Lower lobe of right lung (tissue), 2 donors: ENCODE measurements around the gene SHC3. TPM values are rescaled to one million over a fixed set of nuclear protein-coding genes. Genes with fewer than 3 reads are reported as not detected.
A peak's percentile ranks its signal among the peaks of the same experiment; 100 is the strongest.

Experiments used
- ATAC-seq, 2 donors: fragments of 200-7000 bp; cut with Tn5 transposase; one replicate each; pipeline ENCODE4 v1.9.1; 2020 to 2022; ENCODE audit warnings: mild to moderate bottlenecking in 2 of 2, moderate library complexity in 2 of 2
- DNase-seq: peaks from one replicate; pipeline ENCODE4 v3.0.0-alpha.2; 2020
- H3K27ac ChIP-seq: fragments of 200-600 bp; one replicate; pipeline ENCODE4 v1.8.0; 2022
- H3K27me3 ChIP-seq: fragments of 200-600 bp; one replicate; pipeline ENCODE4 v1.8.0; 2022; ENCODE audit warnings: low read depth
- H3K36me3 ChIP-seq: fragments of 200-600 bp; one replicate; pipeline ENCODE4 v1.8.0; 2022; ENCODE audit warnings: mild to moderate bottlenecking
- H3K4me1 ChIP-seq: fragments of 200-600 bp; one replicate; pipeline ENCODE4 v1.8.0; 2022
- H3K4me3 ChIP-seq: fragments of 200-600 bp; one replicate; pipeline ENCODE4 v1.8.0; 2022; ENCODE audit warnings: mild to moderate bottlenecking
- H3K9me3 ChIP-seq: fragments of 200-600 bp; one replicate; pipeline ENCODE4 v1.8.0; 2022
- intact Hi-C: fragments of 100-400 bp; cut with DNase I; formaldehyde crosslinking; loops from one replicate; pipeline ENCODE4 v1.11.0; 2022
- total RNA-seq: library from RNA; stranded (reverse); fragmentation: NEBNext Ultra II Directional; extraction: Animal tissue kit (Norgen Biotek cat#: 25700); gene quantifications from one replicate; pipeline ENCODE4 v1.2.1, GENCODE V29; 2021
- TF ChIP-seq, protein P1 (sequence below): fragments of 200-600 bp; IDR thresholded peaks from one replicate; pipeline ENCODE4 v1.8.0; 2022; ENCODE audit warnings: antibody characterized with exemption, mild to moderate bottlenecking
- donor health status: DM: no; HTN: yes; CAD: no; lungs with severe emphysema.

SHC3 gene
- total RNA-seq, 1 donor from 2014 or later = 13.2 TPM

DNA sequence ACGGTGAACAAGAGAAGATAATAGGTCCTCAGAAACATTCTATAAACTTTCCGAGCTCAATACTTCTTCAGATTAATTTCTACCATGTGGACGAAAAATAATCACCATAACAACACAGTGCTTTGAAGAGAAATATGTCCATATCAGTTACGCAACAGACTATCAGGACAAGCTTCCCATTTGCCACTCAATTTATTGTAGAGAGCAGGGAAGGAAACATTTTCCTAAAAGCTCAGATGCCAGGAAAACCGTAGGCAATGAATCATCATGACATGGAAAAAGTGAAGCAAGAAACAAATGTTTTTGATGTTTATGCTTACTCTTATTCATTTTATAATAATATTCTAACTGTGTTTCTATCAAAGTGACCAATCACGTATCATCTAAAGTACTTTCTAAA lies 99.8 kb downstream of the SHC3 start:
- ATAC-seq = peak; percentile 56 to 64
- Histone ChIP-seq H3K27ac (peak overlapping the region; percentile 57), H3K27me3 (no peaks in the 10 kb centered on the region), H3K4me3 (no peak overlapping the region), H3K9me3 (no peaks in the 10 kb centered on the region), H3K36me3 (no peaks in the 10 kb centered on the region), H3K4me1 (no peaks in the 10 kb centered on the region)
- TF ChIP-seq, protein P1, sequence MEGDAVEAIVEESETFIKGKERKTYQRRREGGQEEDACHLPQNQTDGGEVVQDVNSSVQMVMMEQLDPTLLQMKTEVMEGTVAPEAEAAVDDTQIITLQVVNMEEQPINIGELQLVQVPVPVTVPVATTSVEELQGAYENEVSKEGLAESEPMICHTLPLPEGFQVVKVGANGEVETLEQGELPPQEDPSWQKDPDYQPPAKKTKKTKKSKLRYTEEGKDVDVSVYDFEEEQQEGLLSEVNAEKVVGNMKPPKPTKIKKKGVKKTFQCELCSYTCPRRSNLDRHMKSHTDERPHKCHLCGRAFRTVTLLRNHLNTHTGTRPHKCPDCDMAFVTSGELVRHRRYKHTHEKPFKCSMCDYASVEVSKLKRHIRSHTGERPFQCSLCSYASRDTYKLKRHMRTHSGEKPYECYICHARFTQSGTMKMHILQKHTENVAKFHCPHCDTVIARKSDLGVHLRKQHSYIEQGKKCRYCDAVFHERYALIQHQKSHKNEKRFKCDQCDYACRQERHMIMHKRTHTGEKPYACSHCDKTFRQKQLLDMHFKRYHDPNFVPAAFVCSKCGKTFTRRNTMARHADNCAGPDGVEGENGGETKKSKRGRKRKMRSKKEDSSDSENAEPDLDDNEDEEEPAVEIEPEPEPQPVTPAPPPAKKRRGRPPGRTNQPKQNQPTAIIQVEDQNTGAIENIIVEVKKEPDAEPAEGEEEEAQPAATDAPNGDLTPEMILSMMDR = no peak
- intact Hi-C loops = no loop called here
- DNase-seq = no peak

DNA sequence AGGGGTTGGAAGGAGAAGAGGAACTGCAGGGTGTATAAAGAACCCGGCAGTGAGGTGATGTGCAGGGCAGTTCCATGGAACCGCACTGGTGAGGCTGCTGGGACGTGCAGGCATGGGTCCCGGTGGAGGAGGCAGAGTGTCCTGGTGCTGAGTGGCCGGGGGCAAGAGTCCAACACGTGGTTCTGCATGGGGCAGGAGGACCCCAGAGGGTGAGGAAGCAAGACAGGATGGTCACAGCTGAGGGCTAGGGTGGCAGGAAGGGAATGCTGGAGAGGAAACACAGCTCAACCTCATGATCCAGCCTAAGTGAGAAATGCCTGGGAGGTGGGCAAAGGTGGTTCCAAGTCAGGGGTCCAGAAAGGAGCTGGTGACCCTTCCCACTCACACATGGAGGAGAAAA lies 100.2 kb downstream of the SHC3 start:
- H3K4me3 ChIP-seq = no peak overlapping the region
- no peaks in the 10 kb centered on the region for H3K9me3 ChIP-seq
- H3K27ac ChIP-seq = peak overlapping the region; percentile 57
- no peaks in the 10 kb centered on the region for H3K4me1 ChIP-seq
- TF ChIP-seq, protein P1 = no peak
- no peaks in the 10 kb centered on the region for H3K36me3 ChIP-seq
- intact Hi-C loops = no loop called here
- H3K27me3 ChIP-seq = no peaks in the 10 kb centered on the region
- ATAC-seq (peak in 1 of 2 donors; percentile 6), DNase-seq (no peak)

DNA sequence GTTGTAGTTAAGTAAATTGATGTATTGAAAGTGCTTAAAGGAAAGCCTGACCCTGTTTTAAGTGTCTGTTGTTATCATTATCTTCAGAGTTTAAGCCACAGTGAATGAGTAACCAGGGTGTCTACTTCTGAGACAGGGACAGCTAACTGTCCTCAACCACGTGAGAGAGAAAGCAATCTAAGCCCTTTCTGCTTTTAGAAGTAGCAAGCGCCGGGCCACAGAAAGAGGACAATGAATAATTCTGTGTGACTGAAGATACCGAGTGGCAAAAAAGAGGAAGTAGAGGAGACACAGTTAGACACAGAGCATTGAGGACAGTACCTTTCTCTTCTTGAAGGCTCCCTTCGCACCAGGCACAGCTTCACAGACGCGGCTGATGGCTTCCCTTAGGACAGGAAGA lies 101.1 kb downstream of the SHC3 start:
- Histone ChIP-seq H3K4me1 (no peaks in the 10 kb centered on the region), H3K27ac (no peak overlapping the region), H3K9me3 (no peaks in the 10 kb centered on the region), H3K27me3 (no peaks in the 10 kb centered on the region), H3K36me3 (no peaks in the 10 kb centered on the region), H3K4me3 (no peak overlapping the region)
- no peak for ATAC-seq
- intact Hi-C loops = no loop called here
- no peak for DNase-seq
- TF ChIP-seq, protein P1 = no peak

DNA sequence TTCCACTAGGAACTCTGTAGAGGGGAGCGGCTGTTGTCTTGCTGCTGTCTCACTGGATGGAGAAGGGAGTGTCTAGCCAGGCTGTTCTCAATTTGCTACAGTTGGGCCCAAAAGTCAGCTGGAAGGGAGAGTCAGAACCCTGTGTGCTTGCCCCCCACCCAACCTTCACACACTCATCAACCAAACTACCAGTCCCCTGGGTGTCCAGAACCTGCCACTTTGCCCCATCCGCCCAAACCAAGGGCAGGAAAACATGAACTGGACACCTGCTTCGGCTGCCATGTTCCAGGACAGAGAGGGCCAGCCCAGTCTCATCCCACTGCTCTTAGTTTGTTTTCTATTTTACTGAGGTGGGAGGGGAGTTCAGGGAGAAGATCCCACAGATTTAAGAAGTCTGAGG lies 105.2 kb downstream of the SHC3 start:
- Histone ChIP-seq H3K27me3 (no peaks in the 10 kb centered on the region), H3K36me3 (no peaks in the 10 kb centered on the region), H3K4me1 (no peaks in the 10 kb centered on the region), H3K4me3 (no peak overlapping the region), H3K27ac (no peak overlapping the region), H3K9me3 (no peaks in the 10 kb centered on the region)
- TF ChIP-seq, protein P1 = no peak
- ATAC-seq (no peak), DNase-seq (no peak)
- intact Hi-C loops = no loop called here

DNA sequence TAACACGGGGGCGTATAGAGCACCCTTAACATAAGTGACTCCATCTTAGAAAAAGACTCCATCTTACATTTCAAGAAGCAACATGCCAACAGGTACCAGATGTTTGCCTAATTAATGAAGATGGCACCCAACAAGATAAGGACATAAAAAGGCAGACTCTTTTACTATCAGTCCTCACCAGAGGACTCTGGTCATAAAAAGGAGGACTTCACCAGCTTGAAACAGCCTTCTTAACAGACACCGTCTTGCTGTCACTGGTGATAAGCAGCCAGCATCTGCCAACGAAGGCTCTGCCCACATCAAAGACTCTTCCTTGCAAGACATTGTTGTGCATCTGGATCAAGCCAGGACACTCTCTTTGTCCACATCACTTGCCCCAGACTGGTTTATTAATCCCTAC lies 107.0 kb downstream of the SHC3 start:
- intact Hi-C loops = no loop called here
- H3K27ac ChIP-seq = no peak overlapping the region
- no peak overlapping the region for H3K4me3 ChIP-seq
- DNase-seq (no peak), ATAC-seq (no peak)
- no peaks in the 10 kb centered on the region for H3K36me3 ChIP-seq
- TF ChIP-seq, protein P1 = no peak
- no peaks in the 10 kb centered on the region for H3K27me3 ChIP-seq
- no peaks in the 10 kb centered on the region for H3K9me3 ChIP-seq
- H3K4me1 ChIP-seq = no peaks in the 10 kb centered on the region

DNA sequence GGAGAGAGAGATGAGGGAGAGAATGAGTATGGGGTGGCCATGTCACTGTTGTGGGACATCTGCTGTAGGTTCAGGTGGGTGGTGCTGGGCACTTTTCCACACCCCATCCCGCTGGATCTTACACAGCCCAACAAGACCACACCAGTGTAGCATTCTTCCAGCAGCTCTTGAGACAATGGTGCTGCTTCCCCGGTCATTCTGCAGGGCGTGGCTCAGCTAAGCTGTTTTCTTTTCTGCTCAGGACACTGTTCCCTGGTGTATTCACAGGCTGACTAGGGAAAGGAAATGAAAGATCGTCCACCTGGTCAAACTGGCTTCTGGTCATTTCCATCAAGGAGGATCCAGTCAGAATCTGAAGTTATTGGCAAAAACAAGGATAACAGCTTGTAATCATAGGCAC lies 111.8 kb downstream of the SHC3 start:
- no peaks in the 10 kb centered on the region for H3K4me1 ChIP-seq
- no peak for ATAC-seq
- intact Hi-C loops = no loop called here
- no peaks in the 10 kb centered on the region for H3K27me3 ChIP-seq
- no peaks in the 10 kb centered on the region for H3K36me3 ChIP-seq
- DNase-seq = no peak
- H3K4me3 ChIP-seq = no peak overlapping the region
- no peak overlapping the region for H3K27ac ChIP-seq
- H3K9me3 ChIP-seq = no peaks in the 10 kb centered on the region
- TF ChIP-seq, protein P1 = no peak
